Measurements from ENCODE around the gene TSBP1.

TSBP1 gene

GRCh38 chr6:32387589-32388340 is 16.1 kb upstream of the TSBP1 start:
- CTCF ChIA-PET, result no interaction called here
- TF ChIP-seq ELF4 (IDR thresholded peaks at IDR 0.05), result no peak
- TF ChIP-seq BHLHE40 (IDR thresholded peaks at IDR 0.05; ENCODE audit: borderline replicate concordance), result no peak
- no peak for TF ChIP-seq ZNF384 (IDR thresholded peaks at IDR 0.05)
- no peak for TF ChIP-seq CTBP1 (IDR thresholded peaks at IDR 0.05; ENCODE audit: borderline replicate concordance)
- no peak for TF ChIP-seq SUZ12 (IDR thresholded peaks at IDR 0.05)
- POLR2A ChIA-PET, result no interaction called here
- no peak for DNase-seq (ENCODE audit: extremely low spot score)

GRCh38 chr6:32386040-32386439 is 14.3 kb upstream of the TSBP1 start:
- ChIA-PET POLR2A (no interaction called here), CTCF (no interaction called here)
- no peak for TF ChIP-seq FOXM1 (IDR thresholded peaks at IDR 0.05; ENCODE audit: borderline replicate concordance)
- TF ChIP-seq BHLHE40 (IDR thresholded peaks at IDR 0.05; ENCODE audit: borderline replicate concordance), result no peak
- TF ChIP-seq NFRKB (IDR thresholded peaks at IDR 0.05), result no peak
- no peak for TF ChIP-seq ELF4 (IDR thresholded peaks at IDR 0.05)
- TF ChIP-seq SUZ12 (IDR thresholded peaks at IDR 0.05), result no peak
- no peak for TF ChIP-seq ARNT (IDR thresholded peaks at IDR 0.05)
- no peak for TF ChIP-seq CTBP1 (IDR thresholded peaks at IDR 0.05; ENCODE audit: borderline replicate concordance)
- TF ChIP-seq HDGF (IDR thresholded peaks at IDR 0.05; ENCODE audit: borderline replicate concordance), result no peak
- TF ChIP-seq FOXK2 (IDR thresholded peaks at IDR 0.05), result no peak
- TF ChIP-seq SP1 (IDR thresholded peaks at IDR 0.05), result no peak
- no peak for TF ChIP-seq FOXA1 (IDR thresholded peaks at IDR 0.05)
- TF ChIP-seq LEF1 (IDR thresholded peaks at IDR 0.05; ENCODE audit: borderline replicate concordance), result no peak
- TF ChIP-seq TARDBP (IDR thresholded peaks at IDR 0.05), result no peak
- TF ChIP-seq ZNF384 (IDR thresholded peaks at IDR 0.05), result no peak
- TF ChIP-seq PKNOX1 (IDR thresholded peaks at IDR 0.05), result no peak
- no peak for TF ChIP-seq L3MBTL2 (conservative IDR thresholded peaks at IDR 0.05)
- no peak for DNase-seq (ENCODE audit: extremely low spot score)

GRCh38 chr6:32382757-32383420 is 11.2 kb upstream of the TSBP1 start:
- no peak for DNase-seq (ENCODE audit: extremely low spot score)
- ChIA-PET CTCF (no interaction called here), POLR2A (no interaction called here)
- TF ChIP-seq FOXM1 (IDR thresholded peaks at IDR 0.05; ENCODE audit: borderline replicate concordance) (no peak), HDGF (IDR thresholded peaks at IDR 0.05; ENCODE audit: borderline replicate concordance) (no peak), FOXA1 (IDR thresholded peaks at IDR 0.05) (no peak), ELF4 (IDR thresholded peaks at IDR 0.05) (no peak), BHLHE40 (IDR thresholded peaks at IDR 0.05; ENCODE audit: borderline replicate concordance) (no peak)

- TF ChIP-seq SUZ12 (IDR thresholded peaks at IDR 0.05) (no peak), FOXK2 (IDR thresholded peaks at IDR 0.05) (no peak), SP1 (IDR thresholded peaks at IDR 0.05) (no peak), TARDBP (IDR thresholded peaks at IDR 0.05) (no peak), HDGF (IDR thresholded peaks at IDR 0.05; ENCODE audit: borderline replicate concordance) (no peak), NFRKB (IDR thresholded peaks at IDR 0.05) (no peak), ZNF384 (IDR thresholded peaks at IDR 0.05) (no peak), LEF1 (IDR thresholded peaks at IDR 0.05; ENCODE audit: borderline replicate concordance) (no peak), FOXM1 (IDR thresholded peaks at IDR 0.05; ENCODE audit: borderline replicate concordance) (no peak), L3MBTL2 (conservative IDR thresholded peaks at IDR 0.05) (no peak), CTBP1 (IDR thresholded peaks at IDR 0.05; ENCODE audit: borderline replicate concordance) (no peak), ELF4 (IDR thresholded peaks at IDR 0.05) (no peak), FOXA1 (IDR thresholded peaks at IDR 0.05) (no peak), BHLHE40 (IDR thresholded peaks at IDR 0.05; ENCODE audit: borderline replicate concordance) (no peak), PKNOX1 (IDR thresholded peaks at IDR 0.05) (no peak), ARNT (IDR thresholded peaks at IDR 0.05) (no peak)
- ChIA-PET POLR2A (no interaction called here), CTCF (no interaction called here)
- DNase-seq (ENCODE audit: extremely low spot score), result no peak
Measured at GRCh38 chr6:32379545-32379944, 7.8 kb upstream of the TSBP1 start.

GRCh38 chr6:32375739-32376529 is 4.2 kb upstream of the TSBP1 start:
- ChIA-PET CTCF (no interaction called here), POLR2A (no interaction called here)
- no peak for DNase-seq (ENCODE audit: extremely low spot score)
- TF ChIP-seq FOXA1 (IDR thresholded peaks at IDR 0.05) (no peak), HDGF (IDR thresholded peaks at IDR 0.05; ENCODE audit: borderline replicate concordance) (no peak), ZNF384 (IDR thresholded peaks at IDR 0.05) (no peak), BHLHE40 (IDR thresholded peaks at IDR 0.05; ENCODE audit: borderline replicate concordance) (no peak), TARDBP (IDR thresholded peaks at IDR 0.05) (no peak), ELF4 (IDR thresholded peaks at IDR 0.05) (no peak), FOXM1 (IDR thresholded peaks at IDR 0.05; ENCODE audit: borderline replicate concordance) (no peak), ARNT (IDR thresholded peaks at IDR 0.05) (no peak), NFRKB (IDR thresholded peaks at IDR 0.05) (no peak), SUZ12 (IDR thresholded peaks at IDR 0.05) (no peak), FOXK2 (IDR thresholded peaks at IDR 0.05) (no peak), PKNOX1 (IDR thresholded peaks at IDR 0.05) (no peak), SP1 (IDR thresholded peaks at IDR 0.05) (no peak), L3MBTL2 (conservative IDR thresholded peaks at IDR 0.05) (no peak), LEF1 (IDR thresholded peaks at IDR 0.05; ENCODE audit: borderline replicate concordance) (no peak), CTBP1 (IDR thresholded peaks at IDR 0.05; ENCODE audit: borderline replicate concordance) (no peak)

All from HEK293T (cell line).